Vagina (tissue), 2 donors: ENCODE results near the gene TAOK3.

Experiments used
- CTCF ChIP-seq, 3 experiments: fragments of 450-650 bp in 2 of 3; fragments of 200-600 bp in 1 of 3; sonication (generic) in 1 of 3; IDR thresholded peaks; one replicate each; pipeline ENCODE4 v1.5.1; 2017 to 2019; ENCODE audit warnings: antibody characterized with exemption in 3 of 3, mild to moderate bottlenecking in 2 of 3, moderate library complexity in 2 of 3
- POLR2A ChIP-seq, 2 donors: fragments of 450-650 bp; IDR thresholded peaks; one replicate each; pipeline ENCODE4 v1.6.1; 2017; ENCODE audit warnings: antibody characterized with exemption in 2 of 2, mild to moderate bottlenecking in 2 of 2, moderate library complexity in 2 of 2

- TF ChIP-seq CTCF (IDR thresholded peaks at IDR 0.05) = no peak
- TF ChIP-seq POLR2A (IDR thresholded peaks at IDR 0.05) = no peak
Observed at GRCh38 chr12:118311666-118312065, 61.0 kb downstream of the TAOK3 start.
